HepG2 (cell line): ENCODE data around the gene ARHGDIA. TPM values are rescaled to one million over a fixed set of nuclear protein-coding genes. Genes with fewer than 3 reads are reported as not detected.

ENCODE experiments used
- ERF ChIP-seq: IDR thresholded peaks from 2 replicates; pipeline ENCODE4 v1.6.1; 2018; ENCODE audit warnings: missing biosample characterization, missing genetic modification reagents
- HOXA3 ChIP-seq: sonication (generic); formaldehyde crosslinking; IDR thresholded peaks from 2 replicates; pipeline ENCODE4 v1.5.0; 2020; ENCODE audit warnings: missing genetic modification reagents
- NFKBIZ ChIP-seq: IDR thresholded peaks from 2 replicates; pipeline ENCODE4 v1.6.1; 2018; ENCODE audit warnings: missing genetic modification reagents, missing compliant biosample characterization
- SALL1 ChIP-seq: sonication (generic); formaldehyde crosslinking; IDR thresholded peaks from 2 replicates; pipeline ENCODE4 v1.8.0; 2022; ENCODE audit warnings: mild to moderate bottlenecking, missing genetic modification reagents
- SMC3 ChIP-seq: IDR thresholded peaks from 2 replicates; pipeline ENCODE4 v1.6.1; 2011; ENCODE audit warnings: low read length, improper control_type of control experiment
- SYNCRIP ChIP-seq: fragments of 200-400 bp; formaldehyde crosslinking; IDR thresholded peaks from 2 replicates; pipeline ENCODE4 v1.6.1; 2018; ENCODE audit warnings: mild to moderate bottlenecking, low read depth, low read length; ENCODE audit not compliant: insufficient read depth
- ZBTB3 ChIP-seq: sonication (generic); formaldehyde crosslinking; IDR thresholded peaks from 2 replicates; pipeline ENCODE4 v1.4.0; 2020; ENCODE audit warnings: low read depth, mild to moderate bottlenecking, moderate library complexity, missing genetic modification reagents, borderline replicate concordance
- ZMYM3 ChIP-seq: sonication (generic); formaldehyde crosslinking; IDR thresholded peaks from 2 replicates; pipeline ENCODE4 v1.5.1; 2020; ENCODE audit warnings: mild to moderate bottlenecking, missing genetic modification reagents
- ZNF530 ChIP-seq: sonication (generic); formaldehyde crosslinking; IDR thresholded peaks from 2 replicates; pipeline ENCODE4 v1.5.0; 2020; ENCODE audit warnings: low read depth, mild to moderate bottlenecking, missing genetic modification reagents
- ZNF563 ChIP-seq: sonication (generic); formaldehyde crosslinking; IDR thresholded peaks from 2 replicates; pipeline ENCODE4 v1.8.0; 2022; ENCODE audit warnings: mild to moderate bottlenecking, moderate library complexity, missing genetic modification reagents
- ZNF564 ChIP-seq: sonication (generic); formaldehyde crosslinking; IDR thresholded peaks from 2 replicates; pipeline ENCODE4 v1.8.1; 2023; ENCODE audit warnings: mild to moderate bottlenecking, missing genetic modification reagents
- ZNF75D ChIP-seq: sonication (generic); formaldehyde crosslinking; IDR thresholded peaks from 2 replicates; pipeline ENCODE4 v1.8.1; 2023; ENCODE audit warnings: missing genetic modification reagents, mild to moderate bottlenecking, borderline replicate concordance
- ZNF878 ChIP-seq: sonication (generic); formaldehyde crosslinking; IDR thresholded peaks from 2 replicates; pipeline ENCODE4 v1.8.1; 2023; ENCODE audit warnings: mild to moderate bottlenecking, missing genetic modification reagents, moderate library complexity
- ZSCAN31 ChIP-seq: sonication (generic); formaldehyde crosslinking; IDR thresholded peaks from 2 replicates; pipeline ENCODE4 v1.5.0; 2020; ENCODE audit warnings: low read depth, mild to moderate bottlenecking, missing genetic modification reagents
- polyA plus RNA-seq, 8 experiments: library from polyadenylated mRNA; depleted of rRNA in 3 of 8; stranded (reverse) in 7 of 8; unstranded in 1 of 8; fragments of >200 nt; fragmentation: Illumina TruSeq in 4 of 8; extraction: Trizol in 4 of 8; gene quantifications; 2 replicates each; pipeline versions ENCODE4 v1.2.1 to v1.2.3, GENCODE V29; 2011 to 2016; ENCODE audit warnings: low read depth in 4 of 8, missing spikeins in 1 of 8, mixed read lengths in 1 of 8; ENCODE audit not compliant: insufficient read depth in 1 of 8
- total RNA-seq, 5 experiments: library from RNA; depleted of rRNA; stranded (reverse); fragments of >200 nt; fragmentation: Illumina TruSeq; extraction: Trizol; gene quantifications; 2 replicates each; pipeline ENCODE4 v1.2.3, GENCODE V29; 2016; ENCODE audit warnings: low read depth in 1 of 5
- TF ChIP-seq, protein P1 (sequence below): IDR thresholded peaks from 2 replicates; pipeline ENCODE4 v1.6.1; 2016; ENCODE audit warnings: low read depth, borderline replicate concordance
- TF ChIP-seq, protein P2 (sequence below): sonication (generic); formaldehyde crosslinking; IDR thresholded peaks from 2 replicates; pipeline ENCODE4 v1.4.0; 2020; ENCODE audit warnings: missing genetic modification reagents, borderline replicate concordance
- TF ChIP-seq, protein P3 (sequence below): sonication (generic); formaldehyde crosslinking; IDR thresholded peaks from 2 replicates; pipeline ENCODE4 v1.9.0; 2022; ENCODE audit warnings: missing genetic modification reagents, mild to moderate bottlenecking, borderline replicate concordance
- TF ChIP-seq, protein P4 (sequence below): sonication (generic); formaldehyde crosslinking; IDR thresholded peaks from 2 replicates; pipeline ENCODE4 v1.4.0; 2020; ENCODE audit warnings: missing genetic modification reagents, borderline replicate concordance
- TF ChIP-seq, protein P5 (sequence below): IDR thresholded peaks from 2 replicates; pipeline ENCODE4 v1.6.1; 2016; ENCODE audit warnings: missing biosample characterization, missing genetic modification reagents, low read depth

Gene ARHGDIA
- total and polyA plus RNA-seq, 2 of the 13 experiments (the other 11 are each of a cell fraction or from before 2014, with no cell fraction given), result 40.0 to 64.0 TPM

DNA sequence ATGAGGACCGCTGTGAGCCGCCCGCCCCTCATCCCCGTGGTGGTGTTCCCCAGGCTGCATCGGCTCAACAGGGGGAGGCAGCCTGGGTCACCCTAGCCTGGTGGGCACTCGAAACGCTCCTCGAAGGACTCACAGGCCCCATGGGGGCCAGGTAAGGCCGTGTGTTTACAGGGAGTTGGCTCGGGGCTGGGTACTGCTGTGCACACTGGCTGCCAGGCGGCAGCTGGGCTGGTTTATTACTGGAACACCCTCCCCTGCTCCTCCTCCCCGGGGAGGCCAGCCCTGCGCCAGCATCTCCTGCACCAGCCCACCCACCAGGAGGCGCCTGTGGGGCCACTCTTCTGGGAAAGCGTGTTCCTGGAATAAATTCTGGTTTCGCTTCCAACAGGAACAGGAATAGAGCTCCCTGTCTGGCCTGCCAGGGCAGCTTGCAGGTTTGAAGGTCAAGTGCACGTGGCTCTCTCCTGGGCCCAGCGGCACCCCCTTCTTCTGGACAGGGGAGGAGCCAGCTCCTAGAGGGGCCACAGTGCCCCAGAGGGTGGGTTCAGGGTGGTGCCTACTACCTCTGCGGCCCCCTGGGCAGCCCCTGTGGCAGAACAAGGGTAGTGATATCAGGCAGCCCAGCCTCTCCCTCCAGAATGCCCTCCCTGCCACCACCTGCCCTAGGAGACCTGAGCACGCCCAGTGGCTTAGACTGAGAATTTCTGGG is 49.4 kb downstream of the ARHGDIA start (continued):
- peak; percentile 51; the same call in 1 of the 2 replicates for TF ChIP-seq ZNF564 (CRISPR knock-in tag)
- TF ChIP-seq SALL1, result peak; percentile 52; the same call in 1 of the 2 replicates
- TF ChIP-seq, protein P1, sequence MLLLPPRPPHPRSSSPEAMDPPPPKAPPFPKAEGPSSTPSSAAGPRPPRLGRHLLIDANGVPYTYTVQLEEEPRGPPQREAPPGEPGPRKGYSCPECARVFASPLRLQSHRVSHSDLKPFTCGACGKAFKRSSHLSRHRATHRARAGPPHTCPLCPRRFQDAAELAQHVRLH (CRISPR knock-in tag), result peak; percentile 64; the same call in 1 of the 2 replicates
- TF ChIP-seq, protein P2, sequence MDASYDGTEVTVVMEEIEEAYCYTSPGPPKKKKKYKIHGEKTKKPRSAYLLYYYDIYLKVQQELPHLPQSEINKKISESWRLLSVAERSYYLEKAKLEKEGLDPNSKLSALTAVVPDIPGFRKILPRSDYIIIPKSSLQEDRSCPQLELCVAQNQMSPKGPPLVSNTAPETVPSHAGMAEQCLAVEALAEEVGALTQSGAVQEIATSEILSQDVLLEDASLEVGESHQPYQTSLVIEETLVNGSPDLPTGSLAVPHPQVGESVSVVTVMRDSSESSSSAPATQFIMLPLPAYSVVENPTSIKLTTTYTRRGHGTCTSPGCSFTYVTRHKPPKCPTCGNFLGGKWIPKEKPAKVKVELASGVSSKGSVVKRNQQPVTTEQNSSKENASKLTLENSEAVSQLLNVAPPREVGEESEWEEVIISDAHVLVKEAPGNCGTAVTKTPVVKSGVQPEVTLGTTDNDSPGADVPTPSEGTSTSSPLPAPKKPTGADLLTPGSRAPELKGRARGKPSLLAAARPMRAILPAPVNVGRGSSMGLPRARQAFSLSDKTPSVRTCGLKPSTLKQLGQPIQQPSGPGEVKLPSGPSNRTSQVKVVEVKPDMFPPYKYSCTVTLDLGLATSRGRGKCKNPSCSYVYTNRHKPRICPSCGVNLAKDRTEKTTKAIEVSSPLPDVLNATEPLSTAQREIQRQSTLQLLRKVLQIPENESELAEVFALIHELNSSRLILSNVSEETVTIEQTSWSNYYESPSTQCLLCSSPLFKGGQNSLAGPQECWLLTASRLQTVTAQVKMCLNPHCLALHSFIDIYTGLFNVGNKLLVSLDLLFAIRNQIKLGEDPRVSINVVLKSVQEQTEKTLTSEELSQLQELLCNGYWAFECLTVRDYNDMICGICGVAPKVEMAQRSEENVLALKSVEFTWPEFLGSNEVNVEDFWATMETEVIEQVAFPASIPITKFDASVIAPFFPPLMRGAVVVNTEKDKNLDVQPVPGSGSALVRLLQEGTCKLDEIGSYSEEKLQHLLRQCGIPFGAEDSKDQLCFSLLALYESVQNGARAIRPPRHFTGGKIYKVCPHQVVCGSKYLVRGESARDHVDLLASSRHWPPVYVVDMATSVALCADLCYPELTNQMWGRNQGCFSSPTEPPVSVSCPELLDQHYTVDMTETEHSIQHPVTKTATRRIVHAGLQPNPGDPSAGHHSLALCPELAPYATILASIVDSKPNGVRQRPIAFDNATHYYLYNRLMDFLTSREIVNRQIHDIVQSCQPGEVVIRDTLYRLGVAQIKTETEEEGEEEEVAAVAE (CRISPR knock-in tag), result peak; percentile 57
- TF ChIP-seq ERF (CRISPR knock-in tag), result peak; percentile 83
- peak; percentile 55; the same call in 1 of the 2 replicates for TF ChIP-seq HOXA3 (CRISPR knock-in tag)
- 0 out of 2 replicates have a peak, but pooled peaks have one; percentile 47 for TF ChIP-seq ZSCAN31 (CRISPR knock-in tag)
- 0 out of 2 replicates have a peak, but pooled peaks have one; percentile 9 for TF ChIP-seq ZNF563 (CRISPR knock-in tag)
- TF ChIP-seq ZBTB3, result no peak
- TF ChIP-seq, protein P3, sequence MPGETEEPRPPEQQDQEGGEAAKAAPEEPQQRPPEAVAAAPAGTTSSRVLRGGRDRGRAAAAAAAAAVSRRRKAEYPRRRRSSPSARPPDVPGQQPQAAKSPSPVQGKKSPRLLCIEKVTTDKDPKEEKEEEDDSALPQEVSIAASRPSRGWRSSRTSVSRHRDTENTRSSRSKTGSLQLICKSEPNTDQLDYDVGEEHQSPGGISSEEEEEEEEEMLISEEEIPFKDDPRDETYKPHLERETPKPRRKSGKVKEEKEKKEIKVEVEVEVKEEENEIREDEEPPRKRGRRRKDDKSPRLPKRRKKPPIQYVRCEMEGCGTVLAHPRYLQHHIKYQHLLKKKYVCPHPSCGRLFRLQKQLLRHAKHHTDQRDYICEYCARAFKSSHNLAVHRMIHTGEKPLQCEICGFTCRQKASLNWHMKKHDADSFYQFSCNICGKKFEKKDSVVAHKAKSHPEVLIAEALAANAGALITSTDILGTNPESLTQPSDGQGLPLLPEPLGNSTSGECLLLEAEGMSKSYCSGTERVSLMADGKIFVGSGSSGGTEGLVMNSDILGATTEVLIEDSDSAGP (CRISPR knock-in tag), result peak; percentile 82; the same call in 1 of the 2 replicates
- peak; percentile 82 for TF ChIP-seq SMC3
- TF ChIP-seq ZNF878 (CRISPR knock-in tag), result no peak
- TF ChIP-seq ZNF75D (CRISPR knock-in tag), result no peak
- TF ChIP-seq, protein P4, sequence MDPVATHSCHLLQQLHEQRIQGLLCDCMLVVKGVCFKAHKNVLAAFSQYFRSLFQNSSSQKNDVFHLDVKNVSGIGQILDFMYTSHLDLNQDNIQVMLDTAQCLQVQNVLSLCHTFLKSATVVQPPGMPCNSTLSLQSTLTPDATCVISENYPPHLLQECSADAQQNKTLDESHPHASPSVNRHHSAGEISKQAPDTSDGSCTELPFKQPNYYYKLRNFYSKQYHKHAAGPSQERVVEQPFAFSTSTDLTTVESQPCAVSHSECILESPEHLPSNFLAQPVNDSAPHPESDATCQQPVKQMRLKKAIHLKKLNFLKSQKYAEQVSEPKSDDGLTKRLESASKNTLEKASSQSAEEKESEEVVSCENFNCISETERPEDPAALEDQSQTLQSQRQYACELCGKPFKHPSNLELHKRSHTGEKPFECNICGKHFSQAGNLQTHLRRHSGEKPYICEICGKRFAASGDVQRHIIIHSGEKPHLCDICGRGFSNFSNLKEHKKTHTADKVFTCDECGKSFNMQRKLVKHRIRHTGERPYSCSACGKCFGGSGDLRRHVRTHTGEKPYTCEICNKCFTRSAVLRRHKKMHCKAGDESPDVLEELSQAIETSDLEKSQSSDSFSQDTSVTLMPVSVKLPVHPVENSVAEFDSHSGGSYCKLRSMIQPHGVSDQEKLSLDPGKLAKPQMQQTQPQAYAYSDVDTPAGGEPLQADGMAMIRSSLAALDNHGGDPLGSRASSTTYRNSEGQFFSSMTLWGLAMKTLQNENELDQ (CRISPR knock-in tag), result no peak
- no peak for TF ChIP-seq SYNCRIP
- TF ChIP-seq NFKBIZ (CRISPR knock-in tag), result 0 out of 2 replicates have a peak, but pooled peaks have one; percentile 73
- peak; percentile 77 for TF ChIP-seq ZMYM3 (CRISPR knock-in tag)
- TF ChIP-seq, protein P5, sequence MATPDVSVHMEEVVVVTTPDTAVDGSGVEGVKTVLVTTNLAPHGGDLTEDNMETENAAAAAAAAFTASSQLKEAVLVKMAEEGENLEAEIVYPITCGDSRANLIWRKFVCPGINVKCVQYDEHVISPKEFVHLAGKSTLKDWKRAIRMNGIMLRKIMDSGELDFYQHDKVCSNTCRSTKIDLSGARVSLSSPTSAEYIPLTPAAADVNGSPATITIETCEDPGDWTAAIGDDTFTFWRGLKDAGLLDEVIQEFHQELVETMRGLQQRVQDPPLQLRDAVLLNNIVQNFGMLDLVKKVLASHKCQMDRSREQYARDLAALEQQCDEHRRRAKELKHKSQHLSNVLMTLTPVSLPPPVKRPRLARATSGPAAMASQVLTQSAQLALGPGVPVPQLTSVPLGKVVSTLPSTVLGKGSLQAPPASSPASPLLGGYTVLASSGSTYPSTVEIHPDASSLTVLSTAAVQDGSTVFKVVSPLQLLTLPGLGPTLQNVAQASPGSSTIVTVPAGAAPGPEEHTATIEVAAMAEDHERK (CRISPR knock-in tag), result no peak
- TF ChIP-seq ZNF530 (CRISPR knock-in tag), result no peak
